GM10248 (cell line): ENCODE data around the gene SLC25A20.

Experiments
- CTCF ChIA-PET: fragments of 300-600 bp; sonication (Branson Sonifier 250); formaldehyde crosslinking; extraction: SDS; loops from one replicate; lab custom pipeline; 2021; ENCODE audit warnings: antibody characterized with exemption; lab: Yijun Ruan, JAX
- POLR2A ChIA-PET: fragments of 350-650 bp; sonication (Branson Sonifier 250); formaldehyde crosslinking; extraction: SDS; loops from one replicate; lab custom pipeline; 2020; ENCODE audit warnings: antibody characterized with exemption; lab: Yijun Ruan, JAX
- DNase-seq: peaks from one replicate; pipeline ENCODE4 v3.0.0; 2012; ENCODE audit errors: extremely low spot score
- CTCF ChIP-seq: IDR thresholded peaks from 2 replicates; pipeline ENCODE4 v1.5.1; 2012; ENCODE audit warnings: mild to moderate bottlenecking, low read depth; ENCODE audit errors: extremely low read depth, missing control alignments, control extremely low read depth

SLC25A20 gene

GRCh38 chr3:48820612-48821324, 77.9 kb downstream of the SLC25A20 start:
- TF ChIP-seq CTCF: no peak
- ChIA-PET CTCF (interaction anchor here (1.4 kb wide), 1 partner anchor 10 kb away, joined by 4 read pairs; no protein-coding TSS in a partner anchor), POLR2A (no interaction called here)
- no peak for DNase-seq

- no peak for DNase-seq
- no peak for TF ChIP-seq CTCF
- ChIA-PET POLR2A (no interaction called here), CTCF (no interaction called here)
Observed at GRCh38 chr3:48819234-48820221, 79.2 kb downstream of the SLC25A20 start.

GRCh38 chr3:48811524-48811923, 87.2 kb downstream of the SLC25A20 start:
- ChIA-PET CTCF (no interaction called here), POLR2A (no interaction called here)
- no peak for DNase-seq
- TF ChIP-seq CTCF: no peak
